ENCODE measurements around the gene PDE4D.

Gene PDE4D

GRCh38 chr5:59335544-59335943 lies 558.0 kb downstream of the PDE4D start:
- no peak overlapping the region for H3K4me3 Mint-ChIP-seq
- H3K4me1 Mint-ChIP-seq: no peaks in the 10 kb centered on the region
- no peak overlapping the region for H3K27ac Mint-ChIP-seq
- no peaks in the 10 kb centered on the region for H3K9me3 Mint-ChIP-seq
- H3K36me3 Mint-ChIP-seq: no peaks in the 10 kb centered on the region
- H3K27me3 Mint-ChIP-seq: peaks cover 9% of the 10 kb centered on the region

DNA sequence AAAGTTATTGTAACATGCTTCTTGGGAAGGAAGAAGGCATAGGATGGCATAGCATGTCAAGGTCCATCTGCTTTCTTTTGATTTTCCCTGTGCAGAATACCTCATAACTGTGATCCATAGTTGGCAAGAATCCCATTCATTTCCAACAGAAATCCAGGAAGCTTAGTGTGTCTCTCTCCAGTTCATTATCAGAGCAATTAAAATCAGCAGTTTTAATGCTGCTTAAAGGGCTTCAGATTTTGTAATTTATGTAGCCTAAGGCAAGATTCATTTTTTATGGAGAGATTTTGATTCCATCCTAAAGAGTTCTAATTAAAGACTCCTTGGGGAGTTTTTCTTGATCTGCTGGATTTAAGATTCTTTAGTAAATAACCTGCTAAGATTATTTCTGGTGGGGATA lies 560.1 kb downstream of the PDE4D start:
- no peaks in the 10 kb centered on the region for H3K9me3 Mint-ChIP-seq
- no peaks in the 10 kb centered on the region for H3K36me3 Mint-ChIP-seq
- peaks cover 8% of the 10 kb centered on the region for H3K27me3 Mint-ChIP-seq
- H3K4me3 Mint-ChIP-seq: no peak overlapping the region
- no peak overlapping the region for H3K27ac Mint-ChIP-seq
- no peaks in the 10 kb centered on the region for H3K4me1 Mint-ChIP-seq

- H3K9me3 Mint-ChIP-seq: no peaks in the 10 kb centered on the region
- H3K27ac Mint-ChIP-seq: no peak overlapping the region
- H3K4me1 Mint-ChIP-seq: no peaks in the 10 kb centered on the region
- no peaks in the 10 kb centered on the region for H3K36me3 Mint-ChIP-seq
- peaks cover 8% of the 10 kb centered on the region for H3K27me3 Mint-ChIP-seq
- H3K4me3 Mint-ChIP-seq: no peak overlapping the region
Measured at GRCh38 chr5:59332236-59332973, 561.1 kb downstream of the PDE4D start.

GRCh38 chr5:59330680-59331079 lies 562.8 kb downstream of the PDE4D start:
- H3K36me3 Mint-ChIP-seq: no peaks in the 10 kb centered on the region
- H3K27me3 Mint-ChIP-seq: peaks cover 5% of the 10 kb centered on the region
- H3K4me1 Mint-ChIP-seq: no peaks in the 10 kb centered on the region
- no peak overlapping the region for H3K27ac Mint-ChIP-seq
- H3K9me3 Mint-ChIP-seq: no peaks in the 10 kb centered on the region
- no peak overlapping the region for H3K4me3 Mint-ChIP-seq

GRCh38 chr5:59328709-59329296 lies 564.7 kb downstream of the PDE4D start:
- no peaks in the 10 kb centered on the region for H3K9me3 Mint-ChIP-seq
- peaks cover 2% of the 10 kb centered on the region for H3K27me3 Mint-ChIP-seq
- no peak overlapping the region for H3K27ac Mint-ChIP-seq
- no peak overlapping the region for H3K4me3 Mint-ChIP-seq
- H3K36me3 Mint-ChIP-seq: no peaks in the 10 kb centered on the region
- no peaks in the 10 kb centered on the region for H3K4me1 Mint-ChIP-seq

- H3K9me3 Mint-ChIP-seq: no peaks in the 10 kb centered on the region
- H3K27me3 Mint-ChIP-seq: peaks cover 4% of the 10 kb centered on the region
- H3K27ac Mint-ChIP-seq: no peak overlapping the region
- H3K4me1 Mint-ChIP-seq: no peaks in the 10 kb centered on the region
- no peaks in the 10 kb centered on the region for H3K36me3 Mint-ChIP-seq
- no peak overlapping the region for H3K4me3 Mint-ChIP-seq
Measured at GRCh38 chr5:59327191-59327980, 566.1 kb downstream of the PDE4D start.

- no peak overlapping the region for H3K27ac Mint-ChIP-seq
- H3K4me1 Mint-ChIP-seq: no peaks in the 10 kb centered on the region
- H3K36me3 Mint-ChIP-seq: no peaks in the 10 kb centered on the region
- H3K27me3 Mint-ChIP-seq: peaks cover 4% of the 10 kb centered on the region
- no peak overlapping the region for H3K4me3 Mint-ChIP-seq
- no peaks in the 10 kb centered on the region for H3K9me3 Mint-ChIP-seq
Measured at GRCh38 chr5:59326596-59326995, 566.9 kb downstream of the PDE4D start.

DNA sequence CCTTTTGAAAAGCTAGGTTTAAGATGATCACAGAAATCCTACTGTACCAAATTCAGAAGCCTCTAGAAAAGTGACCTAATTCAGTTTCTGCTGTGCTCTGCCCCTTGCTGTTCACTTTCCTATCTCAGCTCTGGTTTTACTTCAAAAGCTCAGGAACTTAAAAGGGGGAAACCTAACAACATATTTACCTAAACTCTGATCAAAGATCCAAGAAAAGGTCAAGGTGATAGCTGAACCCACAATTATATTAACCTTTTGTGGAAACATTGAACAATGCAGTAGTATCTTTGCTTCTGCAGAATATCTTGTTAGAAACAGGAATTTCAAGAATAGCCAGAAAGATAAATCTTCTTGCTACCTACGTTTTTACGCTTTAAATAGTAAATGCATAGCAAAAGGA lies 568.5 kb downstream of the PDE4D start:
- Mint-ChIP-seq H3K27me3 (peaks cover 2% of the 10 kb centered on the region), H3K36me3 (no peaks in the 10 kb centered on the region), H3K4me3 (no peak overlapping the region), H3K4me1 (no peaks in the 10 kb centered on the region), H3K27ac (no peak overlapping the region), H3K9me3 (no peaks in the 10 kb centered on the region)

GRCh38 chr5:59322894-59323293 lies 570.6 kb downstream of the PDE4D start:
- Mint-ChIP-seq H3K9me3 (no peaks in the 10 kb centered on the region), H3K27ac (no peak overlapping the region)

GRCh38 chr5:59322058-59322457 lies 571.5 kb downstream of the PDE4D start:
- no peaks in the 10 kb centered on the region for H3K9me3 Mint-ChIP-seq
- no peak overlapping the region for H3K4me3 Mint-ChIP-seq
- H3K4me1 Mint-ChIP-seq: no peaks in the 10 kb centered on the region
- peaks cover 2% of the 10 kb centered on the region for H3K27me3 Mint-ChIP-seq
- H3K27ac Mint-ChIP-seq: no peak overlapping the region
- H3K36me3 Mint-ChIP-seq: no peaks in the 10 kb centered on the region

More at GRCh38 chr5:59322894-59323293, 570.6 kb downstream of the PDE4D start:
- H3K4me1 Mint-ChIP-seq: no peaks in the 10 kb centered on the region
- H3K36me3 Mint-ChIP-seq: no peaks in the 10 kb centered on the region
- H3K27me3 Mint-ChIP-seq: peaks cover 2% of the 10 kb centered on the region
- H3K4me3 Mint-ChIP-seq: no peak overlapping the region

GRCh38 chr5:59321642-59322041 lies 571.9 kb downstream of the PDE4D start:
- H3K4me1 Mint-ChIP-seq: no peaks in the 10 kb centered on the region
- no peaks in the 10 kb centered on the region for H3K36me3 Mint-ChIP-seq
- no peak overlapping the region for H3K4me3 Mint-ChIP-seq
- H3K27ac Mint-ChIP-seq: no peak overlapping the region
- H3K9me3 Mint-ChIP-seq: no peaks in the 10 kb centered on the region
- H3K27me3 Mint-ChIP-seq: peaks cover 2% of the 10 kb centered on the region

DNA sequence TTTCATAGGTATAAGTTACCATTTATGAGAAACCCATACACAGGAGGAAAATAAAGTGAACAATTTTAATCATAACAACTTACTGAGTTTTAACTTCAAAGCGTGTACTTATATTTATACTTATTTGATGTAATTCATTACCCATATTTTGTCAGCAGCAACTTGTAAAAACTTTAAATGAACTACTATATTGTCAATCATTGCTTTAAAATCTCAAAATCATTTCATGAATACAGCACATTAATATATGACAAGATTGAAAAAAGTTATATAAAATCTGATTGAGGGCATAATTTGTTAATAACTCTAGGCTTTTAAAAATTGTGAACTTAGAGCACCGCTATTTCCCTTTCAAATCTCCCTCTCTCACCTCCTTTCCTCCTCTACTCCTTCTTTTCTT lies 573.1 kb downstream of the PDE4D start:
- no peak overlapping the region for H3K4me3 Mint-ChIP-seq
- no peaks in the 10 kb centered on the region for H3K4me1 Mint-ChIP-seq

GRCh38 chr5:59319250-59319649 lies 574.3 kb downstream of the PDE4D start:
- Mint-ChIP-seq H3K9me3 (no peaks in the 10 kb centered on the region), H3K4me1 (no peaks in the 10 kb centered on the region), H3K27ac (no peak overlapping the region), H3K36me3 (no peaks in the 10 kb centered on the region), H3K27me3 (peaks cover 5% of the 10 kb centered on the region), H3K4me3 (no peak overlapping the region)

More for the DNA sequence above, 573.1 kb downstream of the PDE4D start:
- Mint-ChIP-seq H3K36me3 (no peaks in the 10 kb centered on the region), H3K9me3 (no peaks in the 10 kb centered on the region), H3K27ac (no peak overlapping the region), H3K27me3 (peaks cover 2% of the 10 kb centered on the region)

GRCh38 chr5:59317774-59318205 lies 575.7 kb downstream of the PDE4D start:
- Mint-ChIP-seq H3K4me3 (no peak overlapping the region), H3K27ac (no peak overlapping the region), H3K4me1 (no peaks in the 10 kb centered on the region), H3K27me3 (peaks cover 6% of the 10 kb centered on the region), H3K9me3 (no peaks in the 10 kb centered on the region), H3K36me3 (no peaks in the 10 kb centered on the region)

GRCh38 chr5:59317023-59317773 lies 576.3 kb downstream of the PDE4D start:
- Mint-ChIP-seq H3K27ac (no peak overlapping the region), H3K27me3 (peaks cover 6% of the 10 kb centered on the region), H3K36me3 (no peaks in the 10 kb centered on the region), H3K4me1 (no peaks in the 10 kb centered on the region), H3K9me3 (no peaks in the 10 kb centered on the region), H3K4me3 (no peak overlapping the region)

Data from activated naive CD4-positive, alpha-beta T cell treated with anti-CD3 and anti-CD28 coated beads, Interleukin-2, amount 50 U/mL, for 24 hours (primary cell).